T-helper 2 cell treated with Interferon-gamma antibody and Interleukin-4, amounts not matched to agents 5 μg/mL and 100 μg/mL, for 36 hours (primary cell): Measurements from ENCODE around the gene TMEM184B.

Experiments
- DNase-seq: peaks from one replicate; pipeline ENCODE4 v3.0.0; 2021; ENCODE audit warnings: low spot score
- H3K27ac Mint-ChIP-seq: one replicate; pipeline ENCODE4 v1.8.0; 2021; ENCODE audit warnings: mild to moderate bottlenecking, mixed read lengths
- H3K27me3 Mint-ChIP-seq: one replicate; pipeline ENCODE4 v1.8.0; 2021; ENCODE audit warnings: low read depth, mixed read lengths
- H3K36me3 Mint-ChIP-seq: one replicate; pipeline ENCODE4 v1.8.0; 2021; ENCODE audit warnings: low read depth, mixed read lengths
- H3K4me1 Mint-ChIP-seq: one replicate; pipeline ENCODE4 v1.8.0; 2021; ENCODE audit warnings: low read depth, mixed read lengths
- H3K4me3 Mint-ChIP-seq: one replicate; pipeline ENCODE4 v1.8.0; 2022; ENCODE audit warnings: mild to moderate bottlenecking, moderate library complexity, mixed read lengths
- H3K9me3 Mint-ChIP-seq: one replicate; pipeline ENCODE4 v1.8.0; 2021; ENCODE audit warnings: mixed read lengths

Gene TMEM184B

DNA sequence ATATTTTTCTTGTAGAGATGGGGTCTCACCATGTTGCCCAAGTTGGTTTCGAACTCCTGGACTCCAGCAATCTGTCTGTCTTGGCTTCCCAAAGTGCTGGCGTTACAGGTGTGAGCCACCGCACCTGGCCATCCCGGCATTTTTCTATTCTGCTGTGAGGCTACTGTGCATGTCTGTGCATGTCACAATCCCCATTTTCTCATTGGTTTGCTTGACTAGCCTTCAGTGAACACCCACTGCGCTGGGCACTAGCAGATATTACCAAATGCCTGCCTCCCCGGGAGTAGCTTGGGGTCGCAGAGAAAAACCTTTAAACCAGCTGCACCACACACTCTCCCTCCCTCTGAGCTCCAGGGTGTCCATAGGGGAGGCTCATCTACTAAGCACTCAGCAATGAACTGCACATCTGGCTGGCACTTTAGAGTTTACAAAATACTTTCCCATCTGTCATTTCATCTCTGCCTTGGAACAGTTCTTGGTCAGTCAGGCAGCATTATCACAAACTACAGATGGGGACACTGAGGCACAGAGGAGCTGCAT, 39.5 kb upstream of the TMEM184B start:
- no peak for DNase-seq
- Mint-ChIP-seq H3K36me3 (peaks cover 8% of the 10 kb centered on the region), H3K4me1 (peaks cover 45% of the 10 kb centered on the region), H3K27me3 (no peaks in the 10 kb centered on the region), H3K4me3 (no peak overlapping the region), H3K9me3 (no peaks in the 10 kb centered on the region), H3K27ac (peak overlapping the region; percentile 31)

DNA sequence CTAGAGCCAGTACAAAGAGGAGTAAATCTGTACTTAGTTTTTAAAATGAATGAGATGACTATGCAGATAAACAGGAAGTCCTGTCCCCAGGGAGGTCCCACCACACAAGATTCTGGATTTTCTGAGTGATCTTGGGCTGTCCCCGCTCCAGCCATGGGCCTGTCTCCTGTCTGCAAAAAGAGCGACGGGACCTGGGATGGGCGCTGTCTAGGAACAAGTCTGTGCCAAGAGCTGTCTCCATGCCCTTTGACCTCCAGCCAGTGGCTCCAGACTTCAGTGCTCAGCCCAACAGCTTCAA, 38.5 kb upstream of the TMEM184B start:
- Mint-ChIP-seq H3K9me3 (no peaks in the 10 kb centered on the region), H3K27ac (peak overlapping the region; percentile 67), H3K4me3 (peak overlapping the region; percentile 24), H3K4me1 (peaks cover 44% of the 10 kb centered on the region), H3K36me3 (peaks cover 10% of the 10 kb centered on the region), H3K27me3 (no peaks in the 10 kb centered on the region)
- no peak for DNase-seq

DNA sequence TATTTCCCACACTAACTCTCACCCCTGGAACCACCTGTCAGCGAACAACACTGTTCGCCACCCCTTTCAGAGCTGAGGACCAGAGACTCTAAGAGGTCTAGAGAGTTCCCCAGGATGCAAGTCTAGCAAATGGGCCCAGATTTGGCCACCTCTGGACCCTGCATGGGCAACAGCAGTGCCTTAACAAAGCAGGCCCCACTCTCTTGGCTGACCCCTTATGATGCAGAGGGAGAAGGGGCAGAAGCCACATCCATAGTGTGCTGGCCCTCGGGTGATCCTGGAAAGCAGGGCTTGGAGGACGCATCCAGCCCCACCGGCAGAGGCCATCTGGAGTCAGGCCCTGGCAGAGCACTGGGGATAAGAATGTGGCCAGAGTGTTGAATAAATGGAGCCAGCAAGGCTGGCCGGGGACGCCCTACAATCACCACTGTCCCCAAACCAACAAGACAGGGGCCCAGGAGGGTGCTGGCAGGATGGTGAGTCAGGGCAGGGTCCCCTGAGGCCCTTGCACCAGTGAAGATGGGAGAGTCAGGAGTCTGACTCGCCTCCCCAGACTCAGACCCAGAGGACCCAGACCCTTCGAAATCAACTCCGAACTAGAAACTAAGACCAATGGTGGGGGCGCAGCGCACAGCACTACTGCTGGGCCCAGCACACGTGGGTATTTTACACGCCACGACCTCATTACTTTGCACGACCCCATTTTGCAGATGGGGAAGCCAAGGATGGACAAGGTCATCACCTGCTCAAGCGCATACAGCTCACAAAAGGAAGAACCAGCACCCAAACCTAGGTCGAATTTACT, 37.9 kb upstream of the TMEM184B start:
- Mint-ChIP-seq H3K27me3 (no peaks in the 10 kb centered on the region), H3K4me1 (peaks cover 44% of the 10 kb centered on the region), H3K27ac (peak overlapping the region; percentile 67), H3K9me3 (no peaks in the 10 kb centered on the region), H3K4me3 (no peak overlapping the region), H3K36me3 (peaks cover 10% of the 10 kb centered on the region)
- DNase-seq, result no peak

GRCh38 chr22:38309614-38310517, 37.1 kb upstream of the TMEM184B start:
- Mint-ChIP-seq H3K4me1 (peaks cover 40% of the 10 kb centered on the region), H3K27ac (no peak overlapping the region), H3K9me3 (no peaks in the 10 kb centered on the region), H3K4me3 (no peak overlapping the region), H3K36me3 (peaks cover 10% of the 10 kb centered on the region), H3K27me3 (no peaks in the 10 kb centered on the region)
- DNase-seq, result no peak

- DNase-seq, result no peak
- Mint-ChIP-seq H3K36me3 (peaks cover 12% of the 10 kb centered on the region), H3K4me3 (no peak overlapping the region), H3K27ac (peak overlapping the region; percentile 50), H3K9me3 (no peaks in the 10 kb centered on the region), H3K27me3 (no peaks in the 10 kb centered on the region), H3K4me1 (peaks cover 33% of the 10 kb centered on the region)
Observed at GRCh38 chr22:38308791-38309498, 36.1 kb upstream of the TMEM184B start.

DNA sequence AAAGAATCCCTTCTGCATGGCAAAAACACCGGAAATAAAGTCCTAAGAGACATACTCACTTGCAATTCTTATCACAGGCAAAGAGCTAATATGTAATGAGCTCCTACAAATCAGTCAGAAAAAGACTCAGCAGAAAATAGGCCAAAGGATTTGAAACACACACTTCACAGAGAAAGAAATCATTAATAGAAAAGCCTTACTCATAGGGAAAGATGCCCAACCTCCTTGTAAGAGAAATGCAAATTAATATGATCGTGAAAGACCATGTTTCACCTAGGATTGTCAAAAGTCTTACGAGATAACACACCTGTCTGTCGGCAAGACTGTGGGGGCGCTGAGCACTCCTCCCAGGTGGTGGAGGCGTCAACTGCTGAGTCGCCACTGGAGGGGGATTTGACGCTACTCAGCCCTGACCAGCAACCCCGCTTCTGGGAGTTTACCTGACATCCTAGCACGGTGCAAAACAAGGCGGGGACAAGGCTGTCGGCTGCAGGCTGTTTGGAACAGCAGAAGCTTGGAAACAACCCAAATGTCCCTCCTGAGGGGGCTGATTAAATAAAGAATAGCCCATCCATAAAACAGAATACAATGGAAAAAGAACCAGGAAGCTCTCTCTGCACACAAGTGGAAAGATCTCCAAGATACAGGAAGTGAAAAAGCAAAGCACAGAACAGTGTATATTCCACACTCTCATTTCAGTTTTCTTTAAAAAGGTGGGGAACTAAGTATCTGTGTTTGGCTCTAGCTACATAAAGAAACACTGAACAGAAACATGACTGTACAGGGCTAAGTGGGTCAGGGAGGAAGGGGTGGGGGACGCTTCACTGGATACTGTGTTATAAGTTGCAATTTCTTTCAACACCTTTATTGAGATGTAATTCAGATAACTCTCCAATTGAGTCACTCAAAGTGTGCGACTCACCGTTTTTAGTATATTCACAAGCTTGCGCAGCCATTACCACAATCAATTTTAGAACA, 33.0 kb upstream of the TMEM184B start:
- H3K27ac Mint-ChIP-seq, result peak overlapping the region; percentile 63
- peak overlapping the region; percentile 45 for H3K4me3 Mint-ChIP-seq
- no peak for DNase-seq
- H3K4me1 Mint-ChIP-seq, result peaks cover 18% of the 10 kb centered on the region
- no peaks in the 10 kb centered on the region for H3K9me3 Mint-ChIP-seq
- H3K36me3 Mint-ChIP-seq, result peaks cover 18% of the 10 kb centered on the region
- H3K27me3 Mint-ChIP-seq, result no peaks in the 10 kb centered on the region

- Mint-ChIP-seq H3K27ac (no peak overlapping the region), H3K27me3 (no peaks in the 10 kb centered on the region), H3K9me3 (no peaks in the 10 kb centered on the region), H3K36me3 (peaks cover 20% of the 10 kb centered on the region), H3K4me1 (peaks cover 15% of the 10 kb centered on the region), H3K4me3 (no peak overlapping the region)
- DNase-seq, result no peak
Observed at GRCh38 chr22:38304526-38304925, 31.7 kb upstream of the TMEM184B start.

DNA sequence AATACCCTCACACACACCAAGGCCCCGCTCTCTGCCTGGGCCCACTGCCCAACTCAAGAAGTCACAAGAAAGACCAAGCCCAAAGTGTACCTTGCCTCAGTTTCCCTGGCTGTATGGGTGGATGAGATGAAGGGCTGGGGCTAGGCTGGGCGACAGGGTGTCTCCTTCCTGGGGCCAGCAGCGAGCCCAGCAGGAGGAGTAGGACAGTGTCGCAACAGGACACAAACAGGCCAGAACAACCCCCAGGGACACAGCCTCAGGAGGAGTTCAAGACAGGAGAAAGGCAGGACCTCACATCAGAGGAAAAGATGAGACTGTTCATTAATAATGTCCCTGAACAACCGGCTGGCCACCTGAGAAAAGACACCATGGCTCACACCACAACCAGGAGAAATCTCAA, 31.2 kb upstream of the TMEM184B start:
- Mint-ChIP-seq H3K4me1 (peaks cover 15% of the 10 kb centered on the region), H3K9me3 (no peaks in the 10 kb centered on the region), H3K27ac (peak overlapping the region; percentile 10), H3K36me3 (peaks cover 22% of the 10 kb centered on the region), H3K27me3 (no peaks in the 10 kb centered on the region), H3K4me3 (no peak overlapping the region)
- no peak for DNase-seq

- peaks cover 25% of the 10 kb centered on the region for H3K36me3 Mint-ChIP-seq
- H3K27ac Mint-ChIP-seq, result no peak overlapping the region
- no peaks in the 10 kb centered on the region for H3K27me3 Mint-ChIP-seq
- no peaks in the 10 kb centered on the region for H3K9me3 Mint-ChIP-seq
- no peak for DNase-seq
- H3K4me1 Mint-ChIP-seq, result peaks cover 12% of the 10 kb centered on the region
- H3K4me3 Mint-ChIP-seq, result no peak overlapping the region
Observed at GRCh38 chr22:38302906-38303305, 30.1 kb upstream of the TMEM184B start.

GRCh38 chr22:38300946-38301345, 28.1 kb upstream of the TMEM184B start:
- H3K36me3 Mint-ChIP-seq, result peaks cover 26% of the 10 kb centered on the region
- H3K9me3 Mint-ChIP-seq, result no peaks in the 10 kb centered on the region
- no peak overlapping the region for H3K4me3 Mint-ChIP-seq
- no peak for DNase-seq
- no peak overlapping the region for H3K27ac Mint-ChIP-seq
- H3K4me1 Mint-ChIP-seq, result peaks cover 7% of the 10 kb centered on the region
- no peaks in the 10 kb centered on the region for H3K27me3 Mint-ChIP-seq

- no peak overlapping the region for H3K27ac Mint-ChIP-seq
- H3K36me3 Mint-ChIP-seq, result peaks cover 26% of the 10 kb centered on the region
- H3K27me3 Mint-ChIP-seq, result no peaks in the 10 kb centered on the region
- H3K9me3 Mint-ChIP-seq, result no peaks in the 10 kb centered on the region
- H3K4me3 Mint-ChIP-seq, result no peak overlapping the region
- H3K4me1 Mint-ChIP-seq, result peaks cover 2% of the 10 kb centered on the region
- DNase-seq, result no peak
Observed at GRCh38 chr22:38300197-38300945, 27.6 kb upstream of the TMEM184B start.

- DNase-seq, result no peak
- H3K4me3 Mint-ChIP-seq, result no peak overlapping the region
- H3K9me3 Mint-ChIP-seq, result no peaks in the 10 kb centered on the region
- no peaks in the 10 kb centered on the region for H3K4me1 Mint-ChIP-seq
- no peak overlapping the region for H3K27ac Mint-ChIP-seq
- H3K36me3 Mint-ChIP-seq, result peaks cover 26% of the 10 kb centered on the region
- no peaks in the 10 kb centered on the region for H3K27me3 Mint-ChIP-seq
Observed at GRCh38 chr22:38299770-38300102, 26.9 kb upstream of the TMEM184B start.
